GM08714 (cell line): ENCODE results near the gene RAX2.

Experiments
- H3K4me3 ChIP-seq: fragments of 200-500 bp; sonication (Bioruptor generic); 2 replicates; pipeline ENCODE4 v1.5.1; 2014; ENCODE audit warnings: mild to moderate bottlenecking, low read length, inconsistent platforms
- ZNF274 ChIP-seq: IDR thresholded peaks from 2 replicates; pipeline ENCODE4 v1.6.1; 2012; ENCODE audit warnings: mild to moderate bottlenecking, low read depth, low read length

Gene RAX2

GRCh38 chr19:3723883-3724282, 48.1 kb downstream of the RAX2 start:
- no peak overlapping the region for H3K4me3 ChIP-seq
- TF ChIP-seq ZNF274 = no peak

- TF ChIP-seq ZNF274 = no peak
- H3K4me3 ChIP-seq = no peak overlapping the region
These were observed 48.9 kb downstream of the RAX2 start for GRCh38 chr19:3723110-3723488.

DNA sequence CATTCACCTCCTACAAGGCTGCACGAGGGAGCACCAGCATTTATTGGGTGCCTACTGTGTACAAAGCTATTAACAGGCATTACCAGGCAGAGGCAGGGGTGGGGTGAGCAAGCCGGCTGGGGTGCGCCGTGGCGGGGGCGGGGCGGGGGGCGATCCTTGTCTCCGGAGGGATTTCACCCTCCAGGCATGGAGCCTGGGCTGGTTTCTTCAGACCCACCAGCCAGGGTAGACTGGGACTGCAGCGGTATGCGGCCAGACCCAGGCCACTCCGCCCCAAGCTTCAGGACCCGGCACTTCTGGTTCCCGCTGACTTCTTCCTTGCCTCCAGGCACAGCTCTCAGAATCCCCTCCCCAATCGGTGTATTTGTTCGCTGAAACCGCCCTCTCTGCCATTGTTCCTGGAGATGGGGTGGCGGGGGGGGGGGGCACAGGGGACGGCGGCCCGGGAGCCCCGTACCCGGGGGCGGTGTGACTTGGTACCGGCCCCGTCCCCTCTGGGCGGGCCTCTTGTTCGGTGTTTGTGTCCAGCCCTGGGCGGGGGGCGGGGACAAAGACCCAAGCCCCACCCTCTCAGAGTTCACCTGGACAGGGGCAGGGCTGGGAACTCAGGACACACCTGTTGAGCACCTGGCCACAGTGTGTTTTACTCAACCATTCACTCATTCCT, 49.5 kb downstream of the RAX2 start:
- no peak overlapping the region for H3K4me3 ChIP-seq
- no peak for TF ChIP-seq ZNF274

DNA sequence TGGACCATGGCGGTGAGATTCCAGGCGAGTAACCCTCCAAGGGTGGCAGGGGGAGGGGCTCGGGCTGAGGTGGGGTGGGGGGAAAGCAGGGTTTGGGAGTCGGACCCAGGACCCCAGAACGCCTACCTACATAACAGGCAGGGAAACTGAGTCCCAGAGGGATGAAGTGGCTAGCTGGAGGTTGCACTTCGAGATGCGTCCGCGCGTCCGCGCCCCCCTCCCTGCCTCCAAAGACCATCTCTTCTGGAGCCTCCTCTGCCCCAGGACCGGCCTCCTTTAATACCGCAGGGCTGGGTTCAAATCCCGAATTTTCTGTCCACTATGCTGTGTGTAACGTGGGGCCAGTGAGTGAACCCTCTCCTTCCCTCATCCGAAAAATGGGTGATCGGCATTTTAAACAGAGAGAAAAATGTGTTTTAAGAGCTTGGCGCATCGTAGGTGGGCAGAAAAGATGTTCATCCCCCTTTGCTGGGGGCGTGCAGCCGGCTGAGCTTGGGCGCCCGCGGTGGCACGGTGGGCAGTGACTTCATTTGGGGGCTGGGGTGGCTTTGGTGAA, 50.1 kb downstream of the RAX2 start:
- no peak for TF ChIP-seq ZNF274

DNA sequence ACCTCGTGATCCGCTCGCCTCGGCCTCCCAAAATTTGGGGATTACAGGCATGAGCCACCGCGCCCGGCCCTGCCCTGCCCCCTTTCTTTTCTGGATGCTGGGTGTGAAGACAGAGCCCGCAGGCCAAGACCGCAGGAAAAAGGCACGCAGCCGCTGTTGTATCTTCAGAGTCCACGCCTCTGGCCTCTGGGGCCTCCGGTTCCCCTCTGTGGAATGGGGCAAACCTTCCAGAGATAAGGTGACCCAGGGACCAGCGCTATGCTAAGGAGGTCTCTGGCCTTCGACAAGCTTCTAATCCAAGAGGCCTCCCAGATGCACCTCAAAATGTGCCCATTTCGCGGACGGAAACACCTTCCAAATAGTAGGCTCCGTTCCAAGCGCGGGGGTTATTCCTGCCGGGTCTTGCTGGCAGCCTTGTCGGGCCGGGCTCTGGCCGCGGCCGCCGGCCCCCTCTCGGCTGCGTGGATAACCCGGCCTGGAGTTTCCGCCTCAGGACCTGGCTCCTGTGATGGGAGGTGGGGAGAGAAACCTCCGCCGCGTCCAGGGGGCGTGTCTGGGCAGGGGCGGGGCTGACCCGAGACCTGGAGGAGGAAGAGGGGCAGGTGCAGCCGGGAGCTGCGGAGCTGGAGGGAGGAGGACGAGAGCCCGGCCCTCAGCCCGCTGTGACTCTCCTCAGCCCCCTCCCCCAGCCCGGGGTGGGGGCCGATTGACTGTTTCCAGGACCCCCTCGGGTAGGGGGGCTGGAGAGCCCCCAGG, 50.7 kb downstream of the RAX2 start:
- TF ChIP-seq ZNF274 = no peak
- no peak overlapping the region for H3K4me3 ChIP-seq

More for the DNA sequence above, 50.1 kb downstream of the RAX2 start:
- no peak overlapping the region for H3K4me3 ChIP-seq

DNA sequence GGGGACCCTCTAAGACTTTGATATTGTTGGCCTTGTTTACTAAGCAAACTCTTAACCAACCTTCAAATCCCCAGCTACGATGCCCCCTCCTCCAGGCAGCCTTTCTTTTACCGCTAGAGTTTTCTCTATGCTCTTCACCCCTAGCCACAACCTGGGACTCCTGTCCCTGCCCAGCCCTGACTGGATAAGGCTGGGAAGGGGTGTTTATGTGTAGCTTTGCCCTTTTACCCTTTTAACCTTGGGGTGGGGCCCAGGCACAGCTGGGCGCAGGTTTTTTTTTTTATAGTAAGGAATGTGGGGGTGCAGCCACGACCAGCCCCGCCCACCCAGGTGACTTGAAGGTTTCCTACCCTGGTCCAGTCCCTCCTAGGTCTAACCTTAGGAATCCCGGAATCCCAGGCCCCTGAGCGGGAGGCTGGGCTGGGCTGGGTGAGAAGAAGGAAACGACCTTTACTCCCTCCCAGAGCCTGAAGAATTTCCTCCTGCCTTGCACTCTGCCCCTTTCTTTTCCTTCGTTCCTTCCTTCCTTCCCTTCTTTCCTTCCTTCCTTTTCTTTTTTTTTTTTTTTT, 51.6 kb downstream of the RAX2 start:
- TF ChIP-seq ZNF274 = no peak
- no peak overlapping the region for H3K4me3 ChIP-seq

- no peak for TF ChIP-seq ZNF274
- no peak overlapping the region for H3K4me3 ChIP-seq
These were observed 52.2 kb downstream of the RAX2 start for GRCh38 chr19:3719868-3720267.
